OCI-LY3 (cell line): ENCODE results near the gene PTRH1.
A peak's percentile ranks its signal among the peaks of the same experiment; 100 is the strongest.

Source experiments
- H2AFZ ChIP-seq: fragments of 200-600, 300-600 bp; shearing (Covaris generic); 2 replicates; pipeline ENCODE4 v1.6.0; 2014; ENCODE audit warnings: antibody characterized with exemption, low read depth, low read length
- H3K27ac ChIP-seq: fragments of 200-600, 300-600 bp; sonication (generic); 2 replicates; pipeline ENCODE4 v1.5.1; 2014; ENCODE audit warnings: mild to moderate bottlenecking, low read length, moderate library complexity, mixed read lengths
- H3K27me3 ChIP-seq: fragments of 200-600, 300-600 bp; sonication (generic); 2 replicates; pipeline ENCODE4 v1.6.1; 2014; ENCODE audit warnings: low read depth, low read length, mixed read lengths
- H3K36me3 ChIP-seq: fragments of 200-600, 300-600 bp; sonication (generic); replicated peaks from 2 replicates; pipeline ENCODE3; 2014; ENCODE audit warnings: low read depth, low read length, mixed read lengths
- H3K4me1 ChIP-seq: fragments of 300-600, 200-600 bp; sonication (generic); 2 replicates; pipeline ENCODE4 v1.6.1; 2014; ENCODE audit warnings: low read length, mixed read lengths
- H3K4me2 ChIP-seq: fragments of 200-600, 300-600 bp; sonication (generic); 2 replicates; pipeline ENCODE4 v1.6.1; 2014; ENCODE audit warnings: low read length, mixed read lengths
- H3K4me3 ChIP-seq: fragments of 300-600, 200-600 bp; sonication (generic); 2 replicates; pipeline ENCODE4 v1.5.1; 2014; ENCODE audit warnings: antibody characterized with exemption, mild to moderate bottlenecking, low read length, moderate library complexity
- H3K79me2 ChIP-seq: fragments of 300-600, 200-600 bp; shearing (Covaris generic); 2 replicates; pipeline ENCODE4 v1.6.1; 2014; ENCODE audit warnings: mild to moderate bottlenecking, low read length, mixed read lengths
- H3K9ac ChIP-seq: fragments of 300-600, 200-600 bp; shearing (Covaris generic); 2 replicates; pipeline ENCODE4 v1.6.0; 2014; ENCODE audit warnings: mild to moderate bottlenecking, low read length, moderate library complexity
- H3K9me3 ChIP-seq: fragments of 200-600, 300-600 bp; shearing (Covaris generic); 2 replicates; pipeline ENCODE4 v1.6.1; 2014; ENCODE audit warnings: low read length, mixed read lengths; ENCODE audit not compliant: insufficient read depth
- H4K20me1 ChIP-seq: fragments of 200-600, 300-600 bp; sonication (generic); 2 replicates; pipeline ENCODE4 v1.6.1; 2016; ENCODE audit warnings: low read length, mixed read lengths; ENCODE audit not compliant: insufficient read depth
- CTCF ChIP-seq: fragments of 200-600, 300-600 bp; sonication (generic); IDR thresholded peaks from 2 replicates; pipeline ENCODE4 v1.5.1; 2014; ENCODE audit warnings: antibody characterized with exemption, low read length, low read depth
- EZH2phosphoT487 ChIP-seq: fragments of 200-600 bp; shearing (Covaris generic); IDR thresholded peaks from 2 replicates; pipeline ENCODE4 v1.6.1; 2018; ENCODE audit warnings: antibody characterized with exemption, mixed run types, low read depth

Gene PTRH1

GRCh38 chr9:127715470-127716337 lies at the start of gene PTRH1, which contains the start of gene TTC16:
Gene PTRH1, minus strand, starts transcription at chr9:127715663. Its CDS starts 24 bp downstream, at chr9:127715639.
Gene TTC16, plus strand, starts transcription at chr9:127716079. Its CDS starts 67 bp downstream, at chr9:127716146.
- H3K79me2 ChIP-seq: no peaks in the 10 kb centered on the region
- peak within 1 kb of the TSS; percentile 57 for H2AFZ ChIP-seq
- H3K4me1 ChIP-seq: peaks cover 8% of the 10 kb centered on the region
- peak within 1 kb of the TSS; percentile 70 for H3K9ac ChIP-seq
- no peaks in the 10 kb centered on the region for H3K27me3 ChIP-seq
- H3K4me2 ChIP-seq: peak within 1 kb of the TSS; percentile 94
- H3K9me3 ChIP-seq: no peaks in the 10 kb centered on the region
- no peak for TF ChIP-seq EZH2phosphoT487
- no peak for TF ChIP-seq CTCF
- H4K20me1 ChIP-seq: no peaks in the 10 kb centered on the region; the same call in 1 of the 2 replicates
- H3K4me3 ChIP-seq: peak within 1 kb of the TSS; percentile 89
- no peak within 1 kb of the TSS for H3K27ac ChIP-seq
- no peaks in the 10 kb centered on the region for H3K36me3 ChIP-seq

DNA sequence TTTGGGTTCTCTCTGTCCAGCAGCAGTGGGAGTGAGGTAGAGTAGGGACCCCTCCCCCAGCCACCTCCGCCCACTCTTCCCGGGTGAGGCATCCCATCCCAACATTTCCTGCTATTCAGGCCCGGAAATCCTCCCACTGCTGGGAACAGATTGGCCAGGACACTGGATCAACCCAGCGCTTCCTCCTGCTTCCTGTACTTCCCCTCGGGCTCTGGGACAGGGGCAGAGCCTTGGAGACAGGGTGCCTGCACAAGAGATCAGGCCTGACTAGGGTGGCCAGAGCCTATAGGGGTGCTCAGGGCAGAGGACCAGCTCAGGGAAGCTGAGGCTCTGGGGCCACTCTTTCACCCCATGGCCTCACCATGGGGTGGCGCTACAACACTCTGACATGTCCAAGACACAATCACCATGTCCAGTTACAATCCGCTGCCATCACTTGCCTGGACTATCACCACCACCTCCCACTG lies 48.5 kb upstream of the PTRH1 start:
- Histone ChIP-seq H4K20me1 (peaks cover 53% of the 10 kb centered on the region), H3K27ac (no peak overlapping the region)

GRCh38 chr9:127762111-127762676 lies 46.7 kb upstream of the PTRH1 start:
- H3K79me2 ChIP-seq: no peaks in the 10 kb centered on the region
- no peaks in the 10 kb centered on the region for H3K4me1 ChIP-seq
- H3K4me3 ChIP-seq: no peak overlapping the region
- H3K27me3 ChIP-seq: no peaks in the 10 kb centered on the region
- H3K4me2 ChIP-seq: no peak overlapping the region
- peaks cover 35% of the 10 kb centered on the region for H3K36me3 ChIP-seq
- H3K9ac ChIP-seq: no peak overlapping the region
- H3K9me3 ChIP-seq: no peaks in the 10 kb centered on the region
- no peak overlapping the region for H3K27ac ChIP-seq
- no peak for TF ChIP-seq CTCF
- no peak for TF ChIP-seq EZH2phosphoT487
- H2AFZ ChIP-seq: no peak overlapping the region
- H4K20me1 ChIP-seq: peaks cover 42% of the 10 kb centered on the region

More for the DNA sequence above, 48.5 kb upstream of the PTRH1 start:
- peaks cover 3% of the 10 kb centered on the region; the same call in 1 of the 2 replicates for H3K79me2 ChIP-seq
- no peaks in the 10 kb centered on the region for H3K4me1 ChIP-seq
- H3K9ac ChIP-seq: no peak overlapping the region
- H3K9me3 ChIP-seq: no peaks in the 10 kb centered on the region
- H2AFZ ChIP-seq: no peak overlapping the region
- no peak overlapping the region for H3K4me3 ChIP-seq
- TF ChIP-seq CTCF: peak; percentile 44
- no peak for TF ChIP-seq EZH2phosphoT487
- peaks cover 42% of the 10 kb centered on the region for H3K36me3 ChIP-seq
- no peaks in the 10 kb centered on the region for H3K27me3 ChIP-seq
- no peak overlapping the region for H3K4me2 ChIP-seq

- no peak overlapping the region for H2AFZ ChIP-seq
- H4K20me1 ChIP-seq: peaks cover 38% of the 10 kb centered on the region
- no peaks in the 10 kb centered on the region for H3K4me1 ChIP-seq
- TF ChIP-seq EZH2phosphoT487 (no peak), CTCF (no peak)
- H3K9me3 ChIP-seq: no peaks in the 10 kb centered on the region
- no peak overlapping the region for H3K4me2 ChIP-seq
- no peaks in the 10 kb centered on the region for H3K27me3 ChIP-seq
- H3K9ac ChIP-seq: no peak overlapping the region
- no peaks in the 10 kb centered on the region for H3K79me2 ChIP-seq
- no peak overlapping the region for H3K27ac ChIP-seq
- no peak overlapping the region for H3K4me3 ChIP-seq
- peaks cover 29% of the 10 kb centered on the region for H3K36me3 ChIP-seq
Observed at GRCh38 chr9:127761491-127761956, 46.1 kb upstream of the PTRH1 start.
